Tibial artery (tissue), 4 donors: ENCODE measurements around the gene OR2W3.
A peak's percentile ranks its signal among the peaks of the same experiment; 100 is the strongest.
"Not testable (repeated sequence)": the region's sequence is repeated elsewhere in the genome, so short reads cannot be mapped to it uniquely, and the experiment has no call there.

Experiments used
- DNase-seq, 2 donors: peaks; one replicate each; pipeline ENCODE4 v3.0.0-alpha.2; 2019
- H3K27ac ChIP-seq, 2 donors: fragments of 200-600 bp; sonication (generic) in 1 of 2; 1 replicate in 1 of 2; 2 replicates in 1 of 2; pipeline ENCODE4 v1.5.1; 2018 to 2019; ENCODE audit warnings: mild to moderate bottlenecking in 1 of 2
- H3K27me3 ChIP-seq, 2 donors: fragments of 200-600 bp; sonication (generic) in 1 of 2; one replicate each; pipeline versions ENCODE4 v1.5.1 to v1.6.0; 2016 to 2019
- H3K36me3 ChIP-seq, 3 donors: fragments of 200-600 bp; sonication (generic) in 2 of 3; one replicate each; pipeline ENCODE4 v1.5.1; 2016 to 2019; ENCODE audit warnings: mild to moderate bottlenecking in 2 of 3
- H3K4me1 ChIP-seq, 4 donors: fragments of 200-600 bp; sonication (generic) in 2 of 4; 1 replicate in 3 of 4; 2 replicates in 1 of 4; pipeline ENCODE4 v1.5.1; 2016 to 2019
- H3K4me3 ChIP-seq, 2 donors: fragments of 200-600 bp; sonication (generic) in 1 of 2; 1 replicate in 1 of 2; 2 replicates in 1 of 2; pipeline ENCODE4 v1.5.1; 2018 to 2019; ENCODE audit warnings: mild to moderate bottlenecking in 2 of 2
- H3K9me3 ChIP-seq, 3 donors: fragments of 200-600 bp; sonication (generic) in 1 of 3; one replicate each; pipeline ENCODE4 v1.5.1; 2016 to 2019
- intact Hi-C: fragments of 100-400 bp; cut with DNase I; formaldehyde crosslinking; loops from one replicate; pipeline ENCODE4 v1.15.0; 2023; ENCODE audit warnings: low total_unique reads
- TF ChIP-seq, protein P1 (sequence below), 2 experiments: fragments of 200-600 bp in 1 of 2; fragments of 450-650 bp in 1 of 2; IDR thresholded peaks; one replicate each; pipeline ENCODE4 v1.5.1; 2017 to 2019; ENCODE audit warnings: antibody characterized with exemption in 2 of 2, mild to moderate bottlenecking in 1 of 2, moderate library complexity in 1 of 2

OR2W3 gene

DNA sequence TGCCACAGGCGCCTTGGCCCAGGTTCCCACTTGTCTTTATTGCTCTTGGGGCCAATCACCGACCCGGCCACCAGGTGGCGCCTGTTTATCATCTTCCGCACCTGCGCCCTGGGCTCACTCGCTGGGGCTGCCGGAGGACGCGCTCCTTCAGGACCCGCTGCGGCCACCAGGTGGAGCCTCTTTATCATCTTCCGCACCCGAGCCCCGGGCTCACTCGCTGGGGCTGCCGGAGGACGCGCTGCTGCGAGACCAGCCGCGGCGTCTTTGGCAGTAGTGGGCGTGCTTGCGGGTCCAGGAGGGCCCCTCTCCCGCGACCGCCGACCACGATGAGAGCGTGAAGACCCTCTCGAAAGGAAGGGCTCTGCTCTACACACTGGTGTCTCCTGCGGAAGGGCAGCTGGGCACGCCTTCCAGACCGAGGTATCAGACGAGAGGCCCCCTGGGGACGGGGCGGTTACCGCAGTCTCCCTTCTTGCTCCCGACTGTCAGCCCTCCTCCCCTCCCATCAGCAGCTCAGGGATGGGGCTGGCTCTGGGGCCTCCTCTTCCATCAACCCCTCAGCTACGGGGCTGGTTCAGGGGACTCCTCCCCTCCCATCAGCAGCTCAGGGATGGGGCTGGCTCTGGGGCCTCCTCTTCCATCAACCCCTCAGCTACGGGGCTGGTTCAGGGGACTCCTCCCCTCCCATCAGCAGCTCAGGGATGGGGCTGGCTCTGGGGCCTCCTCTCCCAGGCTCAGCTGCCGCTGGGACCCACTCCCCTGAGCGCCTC is 41.8 kb downstream of the OR2W3 start:
- intact Hi-C loops, H3K4me1 ChIP-seq, H3K36me3 ChIP-seq, H3K27me3 ChIP-seq, H3K4me3 ChIP-seq, H3K27ac ChIP-seq, H3K9me3 ChIP-seq: not testable (repeated sequence)
- DNase-seq = peak; percentile 45 to 68
- TF ChIP-seq, protein P1, sequence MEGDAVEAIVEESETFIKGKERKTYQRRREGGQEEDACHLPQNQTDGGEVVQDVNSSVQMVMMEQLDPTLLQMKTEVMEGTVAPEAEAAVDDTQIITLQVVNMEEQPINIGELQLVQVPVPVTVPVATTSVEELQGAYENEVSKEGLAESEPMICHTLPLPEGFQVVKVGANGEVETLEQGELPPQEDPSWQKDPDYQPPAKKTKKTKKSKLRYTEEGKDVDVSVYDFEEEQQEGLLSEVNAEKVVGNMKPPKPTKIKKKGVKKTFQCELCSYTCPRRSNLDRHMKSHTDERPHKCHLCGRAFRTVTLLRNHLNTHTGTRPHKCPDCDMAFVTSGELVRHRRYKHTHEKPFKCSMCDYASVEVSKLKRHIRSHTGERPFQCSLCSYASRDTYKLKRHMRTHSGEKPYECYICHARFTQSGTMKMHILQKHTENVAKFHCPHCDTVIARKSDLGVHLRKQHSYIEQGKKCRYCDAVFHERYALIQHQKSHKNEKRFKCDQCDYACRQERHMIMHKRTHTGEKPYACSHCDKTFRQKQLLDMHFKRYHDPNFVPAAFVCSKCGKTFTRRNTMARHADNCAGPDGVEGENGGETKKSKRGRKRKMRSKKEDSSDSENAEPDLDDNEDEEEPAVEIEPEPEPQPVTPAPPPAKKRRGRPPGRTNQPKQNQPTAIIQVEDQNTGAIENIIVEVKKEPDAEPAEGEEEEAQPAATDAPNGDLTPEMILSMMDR (IDR thresholded peaks at IDR 0.05) = peak; percentile 15

DNA sequence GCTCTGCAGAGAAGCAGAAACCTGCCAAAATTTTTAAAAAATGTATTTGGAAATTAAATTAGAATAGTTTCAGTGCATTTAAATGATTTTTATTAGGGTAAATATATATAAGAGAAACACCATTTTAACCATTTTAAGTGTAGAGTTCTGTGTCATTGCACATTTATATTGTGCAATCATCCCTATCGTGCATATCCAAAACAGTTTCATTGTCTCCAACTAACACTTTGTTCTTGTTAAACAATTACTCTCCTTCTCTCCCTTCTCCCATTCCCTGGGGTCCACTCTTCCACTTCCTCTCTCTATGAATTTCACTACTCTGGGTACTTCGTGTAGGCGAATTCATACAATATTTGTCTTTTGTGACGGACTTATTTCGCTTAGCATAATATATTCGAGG is 47.2 kb downstream of the OR2W3 start:
- intact Hi-C loops = no loop called here
- no peak overlapping the region for H3K27ac ChIP-seq
- H3K4me1 ChIP-seq = no peaks in the 10 kb centered on the region
- H3K27me3 ChIP-seq = no peaks in the 10 kb centered on the region
- no peak overlapping the region for H3K4me3 ChIP-seq
- H3K9me3 ChIP-seq = peaks cover 0 to 6% (median 0%) of the 10 kb centered on the region in 3 donors
- H3K36me3 ChIP-seq = no peaks in the 10 kb centered on the region
- TF ChIP-seq, protein P1 (IDR thresholded peaks at IDR 0.05) = no peak
- DNase-seq = no peak
